GM19035 (cell line): Measurements from ENCODE around the gene THAP4.
"Not testable (repeated sequence)": the region's sequence is repeated elsewhere in the genome, so short reads cannot be mapped to it uniquely, and the experiment has no call there.

Experiments
- ATAC-seq: cut with Tn5 transposase; IDR thresholded peaks from one replicate; pipeline ENCODE4 v1.9.1; 2021; ENCODE audit not compliant: unreplicated experiment

Gene THAP4

GRCh38 chr2:241666627-241667400, 29.9 kb upstream of the THAP4 start:
- no peak for ATAC-seq

- no peak for ATAC-seq
Observed at GRCh38 chr2:241665731-241666440, 28.9 kb upstream of the THAP4 start.

- not testable (repeated sequence) for ATAC-seq
Observed at GRCh38 chr2:241662731-241663130, 25.8 kb upstream of the THAP4 start.

GRCh38 chr2:241660593-241661213, 23.7 kb upstream of the THAP4 start:
- no peak for ATAC-seq

GRCh38 chr2:241659150-241659739, 22.3 kb upstream of the THAP4 start:
- ATAC-seq: no peak

- ATAC-seq: no peak
Observed at GRCh38 chr2:241658296-241658695, 21.3 kb upstream of the THAP4 start.

GRCh38 chr2:241657786-241658254, 20.9 kb upstream of the THAP4 start:
- no peak for ATAC-seq

GRCh38 chr2:241656190-241656741, 19.3 kb upstream of the THAP4 start:
- ATAC-seq: no peak

GRCh38 chr2:241655516-241656189, 18.7 kb upstream of the THAP4 start:
- no peak for ATAC-seq

- ATAC-seq: no peak
Observed at GRCh38 chr2:241654551-241654950, 17.6 kb upstream of the THAP4 start.

- ATAC-seq: no peak
Observed at GRCh38 chr2:241653210-241653750, 16.3 kb upstream of the THAP4 start.

- no peak for ATAC-seq
Observed at GRCh38 chr2:241652722-241653121, 15.8 kb upstream of the THAP4 start.

GRCh38 chr2:241652142-241652541, 15.2 kb upstream of the THAP4 start:
- ATAC-seq: no peak

GRCh38 chr2:241649927-241650326, 13.0 kb upstream of the THAP4 start:
- no peak for ATAC-seq

- no peak for ATAC-seq
Observed at GRCh38 chr2:241649404-241649803, 12.4 kb upstream of the THAP4 start.

GRCh38 chr2:241648453-241648852, 11.5 kb upstream of the THAP4 start:
- ATAC-seq: no peak

GRCh38 chr2:241645915-241646645, 9.1 kb upstream of the THAP4 start:
- ATAC-seq: no peak

- ATAC-seq: no peak
Observed at GRCh38 chr2:241645056-241645914, 8.3 kb upstream of the THAP4 start.

GRCh38 chr2:241641631-241642030, 4.7 kb upstream of the THAP4 start:
- ATAC-seq: no peak
